Left ventricle myocardium superior (tissue), 1 donor: ENCODE data around the gene CORO6. TPM values are rescaled to one million over a fixed set of nuclear protein-coding genes. Genes with fewer than 3 reads are reported as not detected.
A peak's percentile ranks its signal among the peaks of the same experiment; 100 is the strongest.

ENCODE experiments used
- ATAC-seq: fragments of 200-7000 bp; cut with Tn5 transposase; one replicate; pipeline ENCODE4 v1.9.1; 2020; ENCODE audit warnings: mild to moderate bottlenecking, moderate library complexity
- DNase-seq: peaks from one replicate; pipeline ENCODE4 v3.0.0-alpha.2; 2020
- intact Hi-C: fragments of 100-400 bp; cut with micrococcal nuclease; formaldehyde crosslinking; loops from one replicate; pipeline ENCODE4 v1.11.0; 2022
- total RNA-seq: library from RNA; stranded (reverse); fragmentation: NEBNext Ultra II Directional; extraction: Animal tissue kit (Norgen Biotek cat#: 25700); gene quantifications from one replicate; pipeline ENCODE4 v1.2.1, GENCODE V29; 2021
- donor health status: DM: no; HTN: yes; CAD: no; lungs with severe emphysema.

CORO6 gene
- total RNA-seq, 1 donor from 2014 or later, result 104 TPM

DNA sequence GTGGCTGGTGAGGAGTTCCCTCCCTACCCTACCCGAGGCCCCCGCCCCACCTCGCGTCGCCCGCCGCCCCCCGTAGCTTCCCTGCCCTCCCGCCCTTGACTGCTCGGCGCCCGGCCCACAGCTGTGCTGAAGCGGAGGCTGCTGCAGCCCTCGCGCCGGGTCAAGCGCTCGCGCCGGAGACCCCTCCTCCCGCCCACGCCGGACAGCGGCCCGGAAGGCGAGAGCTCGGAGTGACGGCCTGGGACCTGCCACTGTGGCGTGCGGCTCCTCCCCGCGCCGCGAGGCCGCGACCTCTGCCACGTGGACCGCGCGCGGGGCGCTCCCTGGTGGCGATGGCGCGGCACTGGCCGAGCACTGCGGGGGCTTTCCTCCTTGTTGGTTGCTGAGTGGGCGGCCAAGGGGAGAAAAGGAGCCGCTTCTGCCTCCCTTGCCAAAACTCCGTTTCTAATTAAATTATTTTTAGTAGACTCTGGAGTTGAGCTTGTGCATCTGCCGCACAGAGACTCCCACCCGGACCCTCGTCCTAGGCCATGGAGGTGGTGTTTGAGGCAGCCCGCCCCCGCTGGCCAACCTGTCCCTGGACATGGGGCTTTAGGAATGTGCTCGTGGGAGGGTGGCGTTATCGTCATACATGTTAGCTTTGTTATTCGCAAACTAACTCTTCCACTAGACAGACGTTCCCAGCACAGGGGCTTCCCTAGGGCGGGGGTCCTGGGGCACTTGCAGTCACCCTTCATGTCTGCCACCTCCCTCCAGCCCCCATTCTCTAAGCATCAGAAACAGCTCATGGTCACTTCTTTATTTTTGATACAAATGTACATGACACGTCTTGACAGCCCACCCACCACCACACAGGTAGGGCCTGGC, 49.8 kb downstream of the CORO6 start:
- intact Hi-C loops, result no loop called here
- ATAC-seq (peak; percentile 60), DNase-seq (peak; percentile 85)

- DNase-seq, result peak; percentile 61
- intact Hi-C loops, result no loop called here
- ATAC-seq, result peak; percentile 25
Observed at GRCh38 chr17:29571883-29572681, 50.6 kb downstream of the CORO6 start.

DNA sequence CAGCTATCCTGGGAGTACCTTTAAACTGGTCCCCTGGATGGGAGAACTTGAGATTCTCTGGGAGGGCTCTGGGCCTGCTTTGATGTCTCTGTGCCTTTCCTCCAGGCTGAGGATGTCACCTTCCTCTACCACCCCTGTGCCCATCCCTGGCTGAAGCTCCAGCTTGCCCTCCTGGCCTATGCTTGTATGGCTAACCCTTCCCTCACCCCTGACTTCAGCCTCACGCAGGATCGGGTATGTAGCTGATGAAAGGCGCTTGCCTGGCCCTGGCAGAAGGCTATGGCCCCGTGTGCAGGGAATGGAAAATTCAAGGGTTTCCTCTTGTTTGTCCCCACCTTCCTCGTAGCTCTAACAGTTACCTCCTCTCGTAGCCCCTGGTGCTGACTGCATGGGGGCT, 51.2 kb downstream of the CORO6 start:
- intact Hi-C loops, result no loop called here
- DNase-seq (no peak), ATAC-seq (no peak)

DNA sequence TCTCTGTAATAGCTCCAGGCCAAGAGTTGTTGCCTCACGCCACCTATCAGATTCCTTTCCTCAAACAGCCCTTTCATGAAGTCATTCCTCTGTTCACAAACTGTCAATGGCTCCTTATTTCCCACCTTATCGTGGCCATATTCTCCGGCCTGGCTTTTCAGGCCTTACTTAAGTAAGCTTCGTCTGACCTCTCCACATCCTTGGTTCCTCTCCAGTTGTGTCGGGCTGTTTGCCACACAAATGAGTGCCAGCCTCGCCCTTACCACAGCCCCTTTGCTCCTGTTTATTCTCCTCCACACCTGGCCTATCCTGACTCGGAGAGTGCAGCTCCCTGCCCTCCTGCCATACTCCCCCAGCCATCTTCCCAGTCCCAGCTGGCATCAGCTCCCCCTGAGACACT, 52.2 kb downstream of the CORO6 start:
- no peak for DNase-seq
- intact Hi-C loops, result no loop called here
- no peak for ATAC-seq

- DNase-seq (peak; percentile 41), ATAC-seq (no peak)
- intact Hi-C loops, result no loop called here
Observed at GRCh38 chr17:29569245-29569950, 53.3 kb downstream of the CORO6 start.

DNA sequence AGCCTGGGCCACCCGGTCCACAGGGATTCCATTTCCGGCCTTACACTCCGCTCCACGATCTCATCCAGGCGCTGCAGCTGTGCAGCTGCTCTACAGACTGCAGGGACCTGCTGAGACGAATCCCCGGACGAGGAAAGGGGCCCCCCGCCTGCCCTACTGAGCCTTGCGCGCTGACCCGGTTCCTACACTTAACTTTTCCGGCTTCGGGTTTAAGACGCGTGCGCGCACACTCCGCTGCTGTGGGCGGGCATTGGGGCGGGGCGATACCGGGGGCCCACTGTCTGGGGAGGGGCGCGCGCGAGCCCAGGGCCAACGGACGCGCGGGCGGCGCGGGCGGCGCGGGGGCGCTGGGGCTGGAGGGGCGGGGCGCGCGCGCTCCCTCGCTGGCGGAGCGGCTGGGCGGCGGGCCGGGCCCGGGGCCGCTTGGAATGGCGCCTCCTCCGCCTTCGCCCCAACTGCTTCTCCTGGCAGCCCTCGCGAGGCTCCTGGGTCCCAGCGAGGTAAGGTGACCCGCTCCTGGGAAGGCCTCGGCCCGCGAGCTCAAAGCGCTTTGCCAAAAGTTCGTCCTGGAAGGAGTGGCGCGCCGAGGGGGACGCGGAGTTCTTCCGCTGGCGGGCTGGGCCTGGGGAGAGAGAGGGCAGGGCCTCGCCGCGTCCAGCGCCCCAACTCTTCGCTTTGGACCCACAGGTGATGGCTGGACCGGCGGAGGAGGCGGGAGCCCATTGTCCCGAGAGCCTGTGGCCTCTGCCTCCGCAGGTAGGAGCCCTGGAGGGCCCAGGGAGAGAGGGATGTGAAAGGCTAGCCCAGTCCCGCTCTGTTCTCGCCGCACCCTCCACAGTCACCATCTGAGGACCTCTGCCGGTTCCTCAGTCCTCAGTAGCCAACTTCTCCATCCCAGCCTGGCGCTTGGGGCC, 54.1 kb downstream of the CORO6 start, which contains the start of gene TP53I13:
TSS of gene TP53I13 (plus strand) at position 371 of the 914 bp plus-strand sequence. CDS start at position 429, 58 bp downstream.
- ATAC-seq (peak; percentile 70), DNase-seq (peak; percentile 95)
- intact Hi-C loops, result no loop called here

GRCh38 chr17:29567554-29568330, 55.0 kb downstream of the CORO6 start:
- intact Hi-C loops, result no loop called here
- DNase-seq, result peak; percentile 83
- ATAC-seq, result peak; percentile 57

- DNase-seq (no peak), ATAC-seq (peak; percentile 7)
- intact Hi-C loops, result no loop called here
Observed at GRCh38 chr17:29567304-29567553, 55.5 kb downstream of the CORO6 start.

- ATAC-seq, result peak; percentile 57
- intact Hi-C loops, result no loop called here
Observed at GRCh38 chr17:29566473-29567303, 56.0 kb downstream of the CORO6 start, which contains the start of gene ABHD15. ABHD15 (minus strand) TSS chr17:29567037; CDS start chr17:29566966, 71 bp downstream.

DNA sequence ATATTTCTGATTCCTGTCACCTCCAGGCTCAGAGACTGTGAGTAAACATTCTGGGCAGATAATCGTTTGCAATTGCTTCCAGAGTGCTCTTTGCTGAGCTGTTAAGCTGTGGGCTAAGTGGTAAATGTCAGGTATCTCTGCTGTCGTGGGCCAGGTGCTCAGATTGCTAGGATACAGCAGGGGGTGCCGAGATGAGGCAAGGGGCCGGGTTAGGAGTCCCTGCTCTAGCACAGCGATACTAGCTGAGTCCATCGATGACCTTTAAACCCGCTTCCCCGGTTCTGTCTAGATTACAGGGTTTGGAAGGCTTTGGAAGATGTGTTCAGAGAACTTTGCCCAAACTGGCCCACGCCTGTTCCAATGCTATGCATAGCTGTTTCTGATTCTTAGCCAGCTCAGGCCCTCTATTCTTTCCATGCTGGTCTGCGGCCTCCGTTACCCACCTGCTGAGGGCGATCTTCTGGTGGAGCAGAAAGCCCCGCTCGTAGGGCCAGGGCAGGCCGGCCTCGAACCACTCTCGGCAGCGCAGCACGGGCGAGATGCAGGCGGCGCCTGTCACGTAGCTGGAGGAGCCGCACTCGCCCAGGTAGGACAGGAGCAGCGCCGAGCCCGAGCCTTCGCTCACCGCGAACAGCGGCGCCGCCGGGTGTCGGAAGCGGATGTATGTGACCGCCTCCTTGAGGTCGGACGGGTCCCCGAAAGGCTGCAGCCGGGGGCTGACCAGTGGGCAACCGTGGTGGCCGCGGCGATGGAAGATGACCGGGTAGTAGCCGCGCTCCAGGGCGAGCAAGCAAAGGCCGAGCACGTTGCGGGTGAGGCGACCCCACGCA, 56.9 kb downstream of the CORO6 start:
- intact Hi-C loops, result no loop called here
- DNase-seq (peak; percentile 65), ATAC-seq (no peak)

More at GRCh38 chr17:29566473-29567303, 56.0 kb downstream of the CORO6 start, which contains the start of gene ABHD15:
- peak; percentile 86 for DNase-seq

Other genes starting within 250 kb of the CORO6 start
- gene TAOK1, start 232.5 kb downstream of the CORO6 start, total RNA-seq, result 43.0 TPM
- 6.4 TPM for gene ABHD15, start 55.9 kb downstream of the CORO6 start, total RNA-seq
- 40.1 TPM for gene TP53I13, start 54.2 kb downstream of the CORO6 start, total RNA-seq
- gene GIT1, start 33.3 kb downstream of the CORO6 start, total RNA-seq, result 31.5 TPM
- gene ANKRD13B, start 29.8 kb downstream of the CORO6 start, total RNA-seq, result 8.3 TPM